Measurements from ENCODE around the gene SLC35F3. TPM values are rescaled to one million over a fixed set of nuclear protein-coding genes. Genes with fewer than 3 reads are reported as not detected.
A peak's percentile ranks its signal among the peaks of the same experiment; 100 is the strongest.

SLC35F3 gene
- total and polyA plus RNA-seq, 9 of the 15 experiments (the other 6 are each of a cell fraction or from before 2014, with no cell fraction given), result 0.04 to 0.07 (median 0.04) TPM; not detected in 6

DNA sequence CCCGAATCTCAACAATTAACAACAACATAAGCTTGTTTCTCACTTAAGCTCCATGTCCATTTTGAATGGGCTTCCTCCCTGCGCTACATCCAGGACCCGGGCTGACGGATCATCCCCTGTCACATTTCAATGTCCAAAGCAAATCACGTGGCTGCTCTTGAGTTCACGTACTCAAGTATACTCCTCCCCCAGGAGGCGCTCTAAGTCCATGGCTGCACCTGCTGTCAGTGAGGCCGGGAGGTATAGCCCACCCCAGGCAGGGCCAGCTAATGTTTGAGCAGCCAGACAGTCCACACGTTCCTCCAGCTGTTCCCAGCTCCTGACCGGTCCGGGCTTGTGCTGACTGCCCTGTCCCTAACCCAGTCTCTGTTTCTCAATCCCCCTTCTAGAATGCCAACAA is 220.8 kb downstream of the SLC35F3 start (continued):
- peak; percentile 41; the same call in 1 of the 2 replicates for TF ChIP-seq TFE3 (CRISPR knock-in tag; IDR thresholded peaks at IDR 0.05)
- TF ChIP-seq RCOR1 (IDR thresholded peaks at IDR 0.05; ENCODE audit: borderline replicate concordance in 1 of 2, low read depth in 2 of 2, low read length in 2 of 2), result 0 out of 4 replicates have a peak, but pooled peaks of 1 of the 2 experiments have one; percentile 18
- peak; percentile 51; the same call in 1 of the 2 replicates for TF ChIP-seq SMC3 (conservative IDR thresholded peaks at IDR 0.05; ENCODE audit: insufficient read depth, low read depth, low read length)
- TF ChIP-seq CTBP1 (IDR thresholded peaks at IDR 0.05; ENCODE audit: borderline replicate concordance), result peak; percentile 45; the same call in 1 of the 2 replicates
- peak; percentile 71; the same call in 1 of the 2 replicates for TF ChIP-seq STAG1 (CRISPR knock-in tag; IDR thresholded peaks at IDR 0.05; ENCODE audit: borderline replicate concordance)
- TF ChIP-seq RAD51 (IDR thresholded peaks at IDR 0.05; ENCODE audit: borderline replicate concordance, low read depth), result peak; percentile 75
- no peak for TF ChIP-seq DDX20 (tag; IDR thresholded peaks at IDR 0.05; ENCODE audit: low read depth)
- TF ChIP-seq, protein P1, sequence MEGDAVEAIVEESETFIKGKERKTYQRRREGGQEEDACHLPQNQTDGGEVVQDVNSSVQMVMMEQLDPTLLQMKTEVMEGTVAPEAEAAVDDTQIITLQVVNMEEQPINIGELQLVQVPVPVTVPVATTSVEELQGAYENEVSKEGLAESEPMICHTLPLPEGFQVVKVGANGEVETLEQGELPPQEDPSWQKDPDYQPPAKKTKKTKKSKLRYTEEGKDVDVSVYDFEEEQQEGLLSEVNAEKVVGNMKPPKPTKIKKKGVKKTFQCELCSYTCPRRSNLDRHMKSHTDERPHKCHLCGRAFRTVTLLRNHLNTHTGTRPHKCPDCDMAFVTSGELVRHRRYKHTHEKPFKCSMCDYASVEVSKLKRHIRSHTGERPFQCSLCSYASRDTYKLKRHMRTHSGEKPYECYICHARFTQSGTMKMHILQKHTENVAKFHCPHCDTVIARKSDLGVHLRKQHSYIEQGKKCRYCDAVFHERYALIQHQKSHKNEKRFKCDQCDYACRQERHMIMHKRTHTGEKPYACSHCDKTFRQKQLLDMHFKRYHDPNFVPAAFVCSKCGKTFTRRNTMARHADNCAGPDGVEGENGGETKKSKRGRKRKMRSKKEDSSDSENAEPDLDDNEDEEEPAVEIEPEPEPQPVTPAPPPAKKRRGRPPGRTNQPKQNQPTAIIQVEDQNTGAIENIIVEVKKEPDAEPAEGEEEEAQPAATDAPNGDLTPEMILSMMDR (IDR thresholded peaks at IDR 0.05 in 2 of 3, conservative IDR thresholded peaks at IDR 0.05 in 1 of 3; ENCODE audit: insufficient read depth in 2 of 3, low read depth in 1 of 3, low read length in 3 of 3), result peak; percentile 72 to 82 (median 73)
- TF ChIP-seq YY1 (IDR thresholded peaks at IDR 0.05; ENCODE audit: borderline replicate concordance in 1 of 3, control insufficient read depth in 1 of 3, extremely low read depth in 1 of 3, insufficient read depth in 3 of 3, insufficient read length in 1 of 3, insufficient replicate concordance in 2 of 3, low read depth in 1 of 3, low read length in 2 of 3), result peak in 1 of 3 experiments; percentile 22
- TF ChIP-seq, protein P2, sequence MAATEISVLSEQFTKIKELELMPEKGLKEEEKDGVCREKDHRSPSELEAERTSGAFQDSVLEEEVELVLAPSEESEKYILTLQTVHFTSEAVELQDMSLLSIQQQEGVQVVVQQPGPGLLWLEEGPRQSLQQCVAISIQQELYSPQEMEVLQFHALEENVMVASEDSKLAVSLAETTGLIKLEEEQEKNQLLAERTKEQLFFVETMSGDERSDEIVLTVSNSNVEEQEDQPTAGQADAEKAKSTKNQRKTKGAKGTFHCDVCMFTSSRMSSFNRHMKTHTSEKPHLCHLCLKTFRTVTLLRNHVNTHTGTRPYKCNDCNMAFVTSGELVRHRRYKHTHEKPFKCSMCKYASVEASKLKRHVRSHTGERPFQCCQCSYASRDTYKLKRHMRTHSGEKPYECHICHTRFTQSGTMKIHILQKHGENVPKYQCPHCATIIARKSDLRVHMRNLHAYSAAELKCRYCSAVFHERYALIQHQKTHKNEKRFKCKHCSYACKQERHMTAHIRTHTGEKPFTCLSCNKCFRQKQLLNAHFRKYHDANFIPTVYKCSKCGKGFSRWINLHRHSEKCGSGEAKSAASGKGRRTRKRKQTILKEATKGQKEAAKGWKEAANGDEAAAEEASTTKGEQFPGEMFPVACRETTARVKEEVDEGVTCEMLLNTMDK (IDR thresholded peaks at IDR 0.05; ENCODE audit: borderline replicate concordance, insufficient read depth, low read depth, low read length, poor library complexity, severe bottlenecking), result peak; percentile 36
- peak in 1 of 2 experiments; percentile 40; a peak in 1 of 4 replicates for TF ChIP-seq MAZ (CRISPR knock-in tag; conservative IDR thresholded peaks at IDR 0.05 in 1 of 2, IDR thresholded peaks at IDR 0.05 in 1 of 2)
- TF ChIP-seq CREM (IDR thresholded peaks at IDR 0.05; ENCODE audit: low read depth), result peak; percentile 53
- no peak for TF ChIP-seq CREB1 (IDR thresholded peaks at IDR 0.05)
- 0 out of 2 replicates have a peak, but pooled peaks have one; percentile 20 for TF ChIP-seq CREB1 (CRISPR knock-in tag; IDR thresholded peaks at IDR 0.05)
- TF ChIP-seq ZNF3 (CRISPR knock-in tag; IDR thresholded peaks at IDR 0.05), result no peak

Measured in K562 (cell line).